H9 (cell line): ENCODE results near the gene BEX2. TPM values are rescaled to one million over a fixed set of nuclear protein-coding genes. Genes with fewer than 3 reads are reported as not detected.

Source experiments
- DNase-seq: peaks from one replicate; pipeline ENCODE4 v3.0.0-alpha.2; 2017
- H2AFZ ChIP-seq: one replicate; pipeline ENCODE4 v1.6.1; 2013; ENCODE audit warnings: mild to moderate bottlenecking, low read length, control low read depth, moderate library complexity
- H2AK5ac ChIP-seq: 2 replicates; pipeline ENCODE4 v1.6.1; 2013; ENCODE audit warnings: low read length, control low read depth, mixed read lengths; ENCODE audit not compliant: insufficient read length
- H2BK120ac ChIP-seq: one replicate; pipeline ENCODE4 v1.6.1; 2013; ENCODE audit warnings: low read depth, mild to moderate bottlenecking, low read length, control low read depth, inconsistent platforms; ENCODE audit not compliant: poor library complexity, severe bottlenecking
- H2BK12ac ChIP-seq: 2 replicates; pipeline ENCODE4 v1.6.1; 2013; ENCODE audit warnings: low read length, control low read depth, mixed read lengths, low read depth; ENCODE audit not compliant: insufficient read length
- H2BK15ac ChIP-seq: 2 replicates; pipeline ENCODE4 v1.6.1; 2013; ENCODE audit warnings: low read depth, low read length, control low read depth
- H2BK20ac ChIP-seq: one replicate; pipeline ENCODE4 v1.6.1; 2013; ENCODE audit warnings: low read depth, mild to moderate bottlenecking, low read length, control low read depth, inconsistent platforms; ENCODE audit not compliant: poor library complexity, severe bottlenecking
- H2BK5ac ChIP-seq: 2 replicates; pipeline ENCODE4 v1.6.1; 2013; ENCODE audit warnings: low read length, control low read depth, mixed read lengths; ENCODE audit not compliant: insufficient read length
- H3K14ac ChIP-seq: 2 replicates; pipeline ENCODE4 v1.6.1; 2013; ENCODE audit warnings: low read length, control low read depth; ENCODE audit not compliant: insufficient read depth
- H3K18ac ChIP-seq: 2 replicates; pipeline ENCODE4 v1.6.1; 2013; ENCODE audit warnings: low read depth, mild to moderate bottlenecking, mixed read lengths, low read length, control low read depth; ENCODE audit not compliant: insufficient read length
- H3K23ac ChIP-seq: 2 replicates; pipeline ENCODE4 v1.6.1; 2013; ENCODE audit warnings: low read length, control low read depth, mixed read lengths, low read depth; ENCODE audit not compliant: insufficient read length
- H3K23me2 ChIP-seq: 2 replicates; pipeline ENCODE4 v1.6.1; 2013; ENCODE audit warnings: low read depth, mild to moderate bottlenecking, mixed read lengths, low read length, control low read depth; ENCODE audit not compliant: insufficient read length, poor library complexity, severe bottlenecking
- H3K27ac ChIP-seq: 2 replicates; pipeline ENCODE4 v1.5.1; 2013; ENCODE audit warnings: low read length, control low read depth, mixed read lengths, low read depth; ENCODE audit not compliant: insufficient read length
- H3K27me3 ChIP-seq: 2 replicates; pipeline ENCODE4 v1.6.1; 2013; ENCODE audit warnings: low read length, control low read depth, inconsistent platforms; ENCODE audit not compliant: insufficient read depth
- H3K4ac ChIP-seq: 2 replicates; pipeline ENCODE4 v1.6.1; 2013; ENCODE audit warnings: low read depth, mild to moderate bottlenecking, control low read depth, inconsistent platforms, low read length, moderate library complexity
- H3K4me1 ChIP-seq: 2 replicates; pipeline ENCODE4 v1.6.1; 2013; ENCODE audit warnings: low read length, control low read depth, inconsistent platforms; ENCODE audit not compliant: insufficient read depth
- H3K4me2 ChIP-seq: 2 replicates; pipeline ENCODE4 v1.6.1; 2013; ENCODE audit warnings: low read length, control low read depth, mixed read lengths; ENCODE audit not compliant: insufficient read length, insufficient read depth
- H3K56ac ChIP-seq: 2 replicates; pipeline ENCODE4 v1.6.1; 2013; ENCODE audit warnings: low read depth, mild to moderate bottlenecking, mixed read lengths, low read length, control low read depth; ENCODE audit not compliant: insufficient read length
- H3K79me1 ChIP-seq: 2 replicates; pipeline ENCODE4 v1.6.1; 2013; ENCODE audit warnings: low read depth, mild to moderate bottlenecking, moderate library complexity, low read length, control low read depth, inconsistent platforms; ENCODE audit not compliant: insufficient read depth, poor library complexity, severe bottlenecking
- H3K79me2 ChIP-seq: 2 replicates; pipeline ENCODE4 v1.6.1; 2013; ENCODE audit warnings: low read length, control low read depth, inconsistent platforms; ENCODE audit not compliant: insufficient read depth
- H3K9ac ChIP-seq: 2 replicates; pipeline ENCODE4 v1.6.1; 2013; ENCODE audit warnings: low read length, control low read depth, mixed read lengths; ENCODE audit not compliant: insufficient read length; ENCODE audit errors: extremely low read depth
- H3K9me3 ChIP-seq: one replicate; pipeline ENCODE4 v1.6.1; 2013; ENCODE audit warnings: low read depth, low read length, inconsistent platforms; ENCODE audit not compliant: control insufficient read depth
- H3T11ph ChIP-seq: one replicate; pipeline ENCODE4 v1.6.1; 2013; ENCODE audit warnings: mild to moderate bottlenecking, low read length, control low read depth, inconsistent platforms
- H4K20me1 ChIP-seq: one replicate; pipeline ENCODE4 v1.6.1; 2013; ENCODE audit not compliant: control insufficient read depth, insufficient read length, insufficient read depth
- H4K5ac ChIP-seq: 2 replicates; pipeline ENCODE4 v1.6.1; 2013; ENCODE audit warnings: low read depth, mild to moderate bottlenecking, mixed read lengths, low read length, control low read depth; ENCODE audit not compliant: insufficient read length
- H4K8ac ChIP-seq: replicated peaks from 2 replicates; pipeline ENCODE4 v1.6.1; 2013; ENCODE audit warnings: low read length, control low read depth, mixed read lengths, low read depth; ENCODE audit not compliant: insufficient read length
- H4K91ac ChIP-seq: 2 replicates; pipeline ENCODE4 v1.6.1; 2013; ENCODE audit warnings: low read depth, mild to moderate bottlenecking, moderate library complexity, mixed read lengths, low read length, control low read depth; ENCODE audit not compliant: insufficient read length
- H3K27ac Mint-ChIP-seq, 3 experiments: 2 replicates in 2 of 3; 3 replicates in 1 of 3; pipeline ENCODE4 v1.8.0; 2020 to 2021; ENCODE audit warnings: mixed read lengths in 3 of 3, mild to moderate bottlenecking in 1 of 3, moderate library complexity in 1 of 3
- H3K27me3 Mint-ChIP-seq: 2 replicates; pipeline ENCODE4 v1.8.0; 2021; ENCODE audit warnings: low read depth, mild to moderate bottlenecking, moderate library complexity, mixed read lengths
- H3K36me3 Mint-ChIP-seq, 3 experiments: 2 replicates in 2 of 3; 3 replicates in 1 of 3; pipeline ENCODE4 v1.8.0; 2020 to 2021; ENCODE audit warnings: low read depth in 3 of 3, mixed read lengths in 3 of 3; ENCODE audit not compliant: insufficient read depth in 1 of 3
- H3K4me1 Mint-ChIP-seq, 2 experiments: 2 replicates each; pipeline ENCODE4 v1.8.0; 2020; ENCODE audit warnings: mixed read lengths in 2 of 2
- H3K4me3 Mint-ChIP-seq, 2 experiments: 2 replicates in 1 of 2; 3 replicates in 1 of 2; pipeline ENCODE4 v1.8.0; 2020 to 2021; ENCODE audit warnings: mild to moderate bottlenecking in 2 of 2, mixed read lengths in 2 of 2, moderate library complexity in 1 of 2
- H3K9me3 Mint-ChIP-seq, 2 experiments: 2 replicates in 1 of 2; 3 replicates in 1 of 2; pipeline ENCODE4 v1.8.0; 2020; ENCODE audit warnings: mild to moderate bottlenecking in 2 of 2, mixed read lengths in 2 of 2, moderate library complexity in 1 of 2
- WGBS: extraction: QIAGEN DNeasy Blood & Tissue Kit; methylation state at CpG from one replicate; pipeline ENCODE4 v1.1.7; 2013; ENCODE audit warnings: missing lambda C conversion rate, low lambda C conversion rate, mixed read lengths; ENCODE audit not compliant: insufficient read length; ENCODE audit errors: extremely low coverage; 5-methylcytosine and 5-hydroxymethylcytosine counted together
- total RNA-seq: library from RNA; stranded (reverse); gene quantifications from 2 replicates; pipeline ENCODE4 v1.2.1, GENCODE V29; 2021
- TF ChIP-seq, protein P1 (sequence below): fragments of 200-600 bp; sonication (generic); conservative IDR thresholded peaks from 3 replicates; pipeline ENCODE4 v1.8.0; 2021; ENCODE audit warnings: antibody characterized with exemption, mild to moderate bottlenecking

BEX2 gene
- total RNA-seq, 1 experiment from 2014 or later, result 29.6 TPM

DNA sequence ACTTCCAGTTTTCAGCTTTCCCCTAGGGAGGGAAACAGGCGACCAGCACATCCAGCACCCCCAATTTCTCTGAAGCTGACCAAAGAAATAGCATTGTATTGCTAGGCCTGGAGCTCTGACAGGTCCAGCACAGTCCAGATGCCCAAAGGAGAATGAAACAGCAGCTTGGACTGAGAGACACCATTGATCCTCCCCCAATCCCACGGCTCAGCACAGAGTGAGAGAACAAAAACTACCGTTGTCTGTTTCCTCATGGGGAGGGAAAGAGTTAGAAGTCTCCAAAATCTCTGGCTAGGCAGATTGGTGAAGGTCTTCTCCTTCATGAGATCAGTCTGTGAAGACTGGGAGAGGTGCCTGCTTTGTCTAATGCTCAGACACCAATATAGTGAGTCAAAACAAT, 27.9 kb upstream of the BEX2 start:
- Histone ChIP-seq H4K5ac (no peak overlapping the region), H3K14ac (no peak overlapping the region), H2AK5ac (no peak overlapping the region), H4K20me1 (no peaks in the 10 kb centered on the region), H3K79me2 (no peaks in the 10 kb centered on the region), H3K9me3 (no peaks in the 10 kb centered on the region), H2BK120ac (no peak overlapping the region), H3T11ph (no peak overlapping the region), H2BK20ac (no peak overlapping the region), H3K4me2 (no peak overlapping the region), H4K8ac (no peak overlapping the region), H3K23me2 (no peaks in the 10 kb centered on the region), H3K27ac (no peak overlapping the region), H3K79me1 (no peaks in the 10 kb centered on the region), H3K4me1 (no peaks in the 10 kb centered on the region), H3K18ac (no peak overlapping the region), H2AFZ (no peak overlapping the region), H3K56ac (no peak overlapping the region), H3K9ac (no peak overlapping the region), H2BK15ac (no peak overlapping the region), H2BK5ac (no peak overlapping the region), H3K23ac (no peak overlapping the region), H2BK12ac (no peak overlapping the region), H3K27me3 (no peaks in the 10 kb centered on the region), H4K91ac (no peak overlapping the region), H3K4ac (no peak overlapping the region)
- no peak for DNase-seq
- Mint-ChIP-seq H3K4me1 (peaks cover 3 to 10% of the 10 kb centered on the region in 2 experiments; a peak in 3 of 4 replicates), H3K9me3 (peaks cover 0 to 39% of the 10 kb centered on the region in 2 experiments; a peak in 3 of 5 replicates), H3K27ac (no peak overlapping the region), H3K27me3 (no peaks in the 10 kb centered on the region), H3K36me3 (no peaks in the 10 kb centered on the region), H3K4me3 (no peak overlapping the region)
- no CpG with 5 or more reads among the region's 3 CpGs for WGBS
- TF ChIP-seq, protein P1, sequence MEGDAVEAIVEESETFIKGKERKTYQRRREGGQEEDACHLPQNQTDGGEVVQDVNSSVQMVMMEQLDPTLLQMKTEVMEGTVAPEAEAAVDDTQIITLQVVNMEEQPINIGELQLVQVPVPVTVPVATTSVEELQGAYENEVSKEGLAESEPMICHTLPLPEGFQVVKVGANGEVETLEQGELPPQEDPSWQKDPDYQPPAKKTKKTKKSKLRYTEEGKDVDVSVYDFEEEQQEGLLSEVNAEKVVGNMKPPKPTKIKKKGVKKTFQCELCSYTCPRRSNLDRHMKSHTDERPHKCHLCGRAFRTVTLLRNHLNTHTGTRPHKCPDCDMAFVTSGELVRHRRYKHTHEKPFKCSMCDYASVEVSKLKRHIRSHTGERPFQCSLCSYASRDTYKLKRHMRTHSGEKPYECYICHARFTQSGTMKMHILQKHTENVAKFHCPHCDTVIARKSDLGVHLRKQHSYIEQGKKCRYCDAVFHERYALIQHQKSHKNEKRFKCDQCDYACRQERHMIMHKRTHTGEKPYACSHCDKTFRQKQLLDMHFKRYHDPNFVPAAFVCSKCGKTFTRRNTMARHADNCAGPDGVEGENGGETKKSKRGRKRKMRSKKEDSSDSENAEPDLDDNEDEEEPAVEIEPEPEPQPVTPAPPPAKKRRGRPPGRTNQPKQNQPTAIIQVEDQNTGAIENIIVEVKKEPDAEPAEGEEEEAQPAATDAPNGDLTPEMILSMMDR, result no peak
